HUES6 (cell line): ENCODE results near the gene GAB2.
"Not testable (repeated sequence)": the region's sequence is repeated elsewhere in the genome, so short reads cannot be mapped to it uniquely, and the experiment has no call there.

Source experiments
- H3K27ac ChIP-seq: 2 replicates; pipeline ENCODE4 v1.7.0; 2013; ENCODE audit warnings: low read depth, mild to moderate bottlenecking, low read length, inconsistent platforms
- H3K27me3 ChIP-seq: 2 replicates; pipeline ENCODE4 v1.6.1; 2013; ENCODE audit warnings: low read length; ENCODE audit not compliant: control insufficient read depth, insufficient read depth
- H3K36me3 ChIP-seq: 2 replicates; pipeline ENCODE4 v1.6.1; 2013; ENCODE audit warnings: low read length; ENCODE audit not compliant: control insufficient read depth, insufficient read depth
- H3K4me1 ChIP-seq: 2 replicates; pipeline ENCODE4 v1.6.1; 2013; ENCODE audit warnings: low read length; ENCODE audit not compliant: control insufficient read depth, insufficient read depth
- H3K4me3 ChIP-seq: 2 replicates; pipeline ENCODE4 v1.5.1; 2013; ENCODE audit warnings: low read depth, low read length
- H3K9ac ChIP-seq: one replicate; pipeline ENCODE4 v1.6.1; 2013; ENCODE audit warnings: mild to moderate bottlenecking, low read length
- H3K9me3 ChIP-seq: 2 replicates; pipeline ENCODE4 v1.6.1; 2013; ENCODE audit warnings: low read depth, low read length; ENCODE audit not compliant: control insufficient read depth, insufficient read depth

Gene GAB2

DNA sequence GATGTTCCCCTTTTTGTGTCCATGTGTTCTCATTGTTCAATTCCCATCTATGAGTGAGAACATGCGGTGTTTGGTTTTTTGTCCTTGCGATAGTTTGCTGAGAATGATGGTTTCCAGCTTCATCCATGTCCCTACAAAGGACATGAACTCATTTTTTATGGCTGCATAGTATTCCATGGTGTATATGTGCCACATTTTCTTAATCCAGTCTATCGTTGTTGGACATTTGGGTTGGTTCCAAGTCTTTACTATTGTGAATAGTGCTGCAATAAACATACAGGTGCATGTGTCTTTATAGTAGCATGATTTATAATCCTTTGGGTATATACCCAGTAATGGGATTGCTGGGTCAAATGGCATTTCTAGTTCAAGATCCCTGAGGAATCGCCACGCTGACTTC, 123.5 kb downstream of the GAB2 start:
- not testable (repeated sequence) for H3K4me1 ChIP-seq, H3K4me3 ChIP-seq, H3K36me3 ChIP-seq, H3K9ac ChIP-seq, H3K9me3 ChIP-seq, H3K27ac ChIP-seq, H3K27me3 ChIP-seq

DNA sequence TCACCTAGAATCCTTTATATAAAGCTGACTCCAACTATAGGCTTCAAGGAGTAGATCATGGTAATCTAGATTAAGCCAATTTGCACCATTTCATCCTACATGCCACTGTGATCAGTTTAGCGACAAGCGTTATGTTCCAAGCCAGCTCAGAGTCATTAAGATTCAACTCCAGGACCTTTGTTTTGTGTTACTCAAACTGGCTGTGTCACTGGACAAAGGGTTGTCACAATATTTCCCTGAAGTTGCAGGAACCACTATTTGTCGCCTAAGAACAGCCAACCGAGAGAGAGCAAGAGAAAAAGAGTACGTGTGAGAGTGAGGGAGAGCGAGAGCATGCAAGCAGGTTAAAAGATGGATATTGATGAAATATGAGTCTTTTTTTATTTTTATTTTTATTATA, 124.1 kb downstream of the GAB2 start:
- no peak overlapping the region for H3K9ac ChIP-seq
- H3K36me3 ChIP-seq, result no peaks in the 10 kb centered on the region
- H3K9me3 ChIP-seq, result no peaks in the 10 kb centered on the region
- 0 out of 2 replicates have a peak, but pooled peaks cover 8% of the 10 kb centered on the region for H3K4me1 ChIP-seq
- no peaks in the 10 kb centered on the region for H3K27me3 ChIP-seq
- H3K4me3 ChIP-seq, result no peak overlapping the region
- H3K27ac ChIP-seq, result no peak overlapping the region

DNA sequence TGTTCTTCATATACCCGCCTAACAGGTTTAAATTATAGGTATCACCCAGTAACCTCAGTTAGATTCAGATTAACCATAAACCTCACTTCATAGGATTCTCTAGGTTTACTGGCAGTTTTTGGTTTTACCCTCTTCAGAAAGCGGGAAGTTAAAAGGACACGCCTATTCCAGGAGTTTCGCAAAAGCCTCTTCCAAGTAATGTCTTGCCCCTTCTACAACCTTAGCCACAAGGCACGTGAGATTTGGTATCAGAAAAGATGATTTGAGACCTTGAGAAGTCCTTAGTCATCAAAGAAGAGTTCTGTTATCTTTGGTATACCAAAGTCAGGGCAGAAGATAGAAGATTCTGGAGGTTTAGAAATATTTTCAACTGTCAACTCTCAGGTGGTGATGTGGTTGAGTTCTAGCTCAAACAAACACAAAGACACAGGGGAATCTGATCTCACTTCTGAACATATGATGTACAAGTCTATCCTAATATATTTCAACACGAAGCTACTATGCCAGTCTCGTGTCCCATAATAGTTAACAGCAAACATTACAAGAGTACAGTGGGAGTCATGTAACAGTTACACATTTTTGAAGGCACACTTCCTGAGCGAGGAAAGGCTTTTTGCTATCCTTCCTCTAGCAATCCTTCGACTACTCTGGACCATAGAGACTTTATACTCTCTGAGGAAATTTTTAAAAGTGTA, 125.4 kb downstream of the GAB2 start:
- Histone ChIP-seq H3K9me3 (no peaks in the 10 kb centered on the region), H3K27me3 (no peaks in the 10 kb centered on the region), H3K9ac (no peak overlapping the region), H3K27ac (no peak overlapping the region), H3K4me3 (no peak overlapping the region), H3K36me3 (no peaks in the 10 kb centered on the region), H3K4me1 (0 out of 2 replicates have a peak, but pooled peaks cover 8% of the 10 kb centered on the region)

DNA sequence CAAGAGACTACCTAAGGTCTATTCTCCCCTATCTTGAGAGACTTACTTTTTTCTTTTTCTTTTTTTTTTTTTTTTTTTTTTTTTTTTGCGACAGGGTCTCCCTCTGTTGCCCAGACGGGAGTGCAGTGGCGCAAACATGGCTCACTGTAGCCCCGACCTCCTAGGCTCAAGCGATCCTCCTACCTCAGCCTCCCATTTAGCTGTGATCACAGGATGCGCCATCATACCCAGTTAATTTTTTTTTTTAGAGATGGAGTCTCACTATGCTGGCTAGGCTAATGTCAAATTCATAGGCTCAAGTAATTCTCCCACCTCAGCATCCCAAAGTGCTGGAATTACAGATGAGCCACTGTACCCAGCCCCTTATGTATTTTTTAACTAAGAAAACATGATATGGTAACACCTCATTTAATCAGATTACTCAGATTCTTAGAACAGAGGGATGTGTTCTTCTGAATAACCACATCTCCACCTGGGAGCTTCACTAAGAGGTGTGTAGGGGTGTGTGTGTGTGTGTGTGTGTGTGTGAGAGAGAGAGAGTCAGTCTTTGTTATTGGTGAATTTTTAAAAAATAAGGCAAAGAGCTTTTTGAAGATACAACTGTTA, 126.0 kb downstream of the GAB2 start:
- no peak overlapping the region for H3K9ac ChIP-seq
- no peak overlapping the region for H3K27ac ChIP-seq
- no peaks in the 10 kb centered on the region for H3K27me3 ChIP-seq
- no peak overlapping the region for H3K4me3 ChIP-seq
- H3K4me1 ChIP-seq, result 0 out of 2 replicates have a peak, but pooled peaks cover 7% of the 10 kb centered on the region
- no peaks in the 10 kb centered on the region for H3K36me3 ChIP-seq
- no peaks in the 10 kb centered on the region for H3K9me3 ChIP-seq

- no peak overlapping the region for H3K9ac ChIP-seq
- no peaks in the 10 kb centered on the region for H3K9me3 ChIP-seq
- no peaks in the 10 kb centered on the region for H3K4me1 ChIP-seq
- H3K27me3 ChIP-seq, result no peaks in the 10 kb centered on the region
- no peaks in the 10 kb centered on the region for H3K36me3 ChIP-seq
- H3K27ac ChIP-seq, result no peak overlapping the region
- H3K4me3 ChIP-seq, result no peak overlapping the region
These were observed 127.1 kb downstream of the GAB2 start for GRCh38 chr11:78290293-78291176.

DNA sequence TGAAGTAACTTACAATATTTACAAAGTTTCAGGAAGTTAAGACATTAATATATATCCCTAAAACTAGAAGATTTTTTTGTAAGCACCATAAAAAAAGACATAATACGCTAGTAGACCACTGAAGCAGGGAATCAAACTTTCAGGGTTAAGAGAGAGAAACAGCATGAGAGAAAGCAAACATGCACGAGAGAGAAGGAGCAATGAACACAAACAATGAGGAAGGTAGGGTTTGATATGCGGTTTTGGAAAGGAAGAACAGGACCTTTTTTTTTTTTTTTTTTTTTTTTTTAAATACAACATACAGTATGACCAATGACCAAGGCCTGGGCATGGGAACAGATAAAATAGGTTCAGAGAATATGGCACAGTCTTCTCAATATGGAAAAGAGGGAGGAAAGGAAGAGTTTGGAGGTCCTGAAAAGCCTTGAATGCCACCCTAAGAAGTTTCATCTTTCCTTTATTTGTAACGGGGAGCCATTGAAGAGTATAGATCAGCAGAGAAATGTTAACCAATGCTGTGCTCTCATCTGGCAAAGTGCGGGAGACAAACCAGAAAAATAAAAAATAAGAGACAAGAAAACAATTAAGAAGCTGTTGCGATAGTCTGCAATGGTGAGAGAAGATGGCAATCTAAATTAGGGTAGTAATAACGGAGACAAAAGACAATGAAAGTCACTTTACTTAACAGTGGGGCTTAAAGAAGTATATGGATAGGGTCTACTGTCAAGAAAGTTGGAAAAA, 127.9 kb downstream of the GAB2 start:
- no peak overlapping the region for H3K27ac ChIP-seq
- no peaks in the 10 kb centered on the region for H3K27me3 ChIP-seq
- no peak overlapping the region for H3K9ac ChIP-seq
- H3K9me3 ChIP-seq, result no peaks in the 10 kb centered on the region
- H3K4me3 ChIP-seq, result no peak overlapping the region
- no peaks in the 10 kb centered on the region for H3K36me3 ChIP-seq
- H3K4me1 ChIP-seq, result no peaks in the 10 kb centered on the region

GRCh38 chr11:78284260-78284659, 133.4 kb downstream of the GAB2 start:
- Histone ChIP-seq H3K36me3 (peaks cover 4% of the 10 kb centered on the region; the same call in 1 of the 2 replicates), H3K4me3 (no peak overlapping the region), H3K9ac (no peak overlapping the region)

GRCh38 chr11:78282821-78283220, 134.8 kb downstream of the GAB2 start:
- H3K36me3 ChIP-seq, result peaks cover 4% of the 10 kb centered on the region; the same call in 1 of the 2 replicates
- H3K4me1 ChIP-seq, result no peaks in the 10 kb centered on the region
- no peak overlapping the region for H3K27ac ChIP-seq
- no peak overlapping the region for H3K4me3 ChIP-seq
- no peaks in the 10 kb centered on the region for H3K27me3 ChIP-seq
- H3K9me3 ChIP-seq, result no peaks in the 10 kb centered on the region
- H3K9ac ChIP-seq, result no peak overlapping the region

More at GRCh38 chr11:78284260-78284659, 133.4 kb downstream of the GAB2 start:
- Histone ChIP-seq H3K27ac (no peak overlapping the region), H3K9me3 (no peaks in the 10 kb centered on the region), H3K27me3 (no peaks in the 10 kb centered on the region), H3K4me1 (no peaks in the 10 kb centered on the region)

DNA sequence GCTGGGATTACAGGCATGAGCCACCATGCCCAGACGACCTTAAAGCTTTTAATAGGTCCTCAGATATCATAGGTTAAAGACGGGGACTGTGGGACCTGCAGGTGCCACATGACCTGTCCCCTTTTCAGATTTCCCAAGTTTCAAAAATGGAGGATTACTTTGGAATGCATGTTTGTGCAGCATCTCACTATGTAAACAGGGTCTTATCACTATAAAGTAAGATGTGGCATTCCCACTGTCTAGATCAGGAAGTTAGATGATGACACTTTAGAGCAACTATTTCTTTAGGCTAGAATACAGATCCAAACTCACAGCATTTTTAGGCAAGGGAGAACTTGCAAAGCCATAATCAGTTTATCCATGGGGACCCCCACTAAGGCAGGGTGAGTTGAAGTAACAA, 136.1 kb downstream of the GAB2 start:
- Histone ChIP-seq H3K4me3 (no peak overlapping the region), H3K9me3 (no peaks in the 10 kb centered on the region), H3K4me1 (no peaks in the 10 kb centered on the region), H3K9ac (no peak overlapping the region), H3K27ac (no peak overlapping the region), H3K27me3 (no peaks in the 10 kb centered on the region), H3K36me3 (peaks cover 4% of the 10 kb centered on the region; the same call in 1 of the 2 replicates)

- H3K9ac ChIP-seq, result no peak overlapping the region
- no peak overlapping the region for H3K27ac ChIP-seq
- H3K36me3 ChIP-seq, result peaks cover 7% of the 10 kb centered on the region; the same call in 1 of the 2 replicates
- peaks cover 20% of the 10 kb centered on the region for H3K9me3 ChIP-seq
- H3K27me3 ChIP-seq, result no peaks in the 10 kb centered on the region
- no peak overlapping the region for H3K4me3 ChIP-seq
- H3K4me1 ChIP-seq, result no peaks in the 10 kb centered on the region
These were observed 140.2 kb downstream of the GAB2 start for GRCh38 chr11:78277314-78277994.
